ENCODE data around the gene BPIFB3.

GRCh38 chr20:33068251-33068939 is 14.7 kb downstream of the BPIFB3 start:
- TF ChIP-seq POLR2A (IDR thresholded peaks at IDR 0.05) (no peak), CTCF (IDR thresholded peaks at IDR 0.05) (no peak)

All from uterus (tissue), 2 donors.